GM19351 (cell line): ENCODE data around the gene ZNF366.
"Not testable (repeated sequence)": the region's sequence is repeated elsewhere in the genome, so short reads cannot be mapped to it uniquely, and the experiment has no call there.

Experiments used
- ATAC-seq: cut with Tn5 transposase; IDR thresholded peaks from one replicate; pipeline ENCODE4 v1.9.1; 2021; ENCODE audit warnings: mild to moderate bottlenecking, moderate library complexity; ENCODE audit not compliant: unreplicated experiment

Gene ZNF366

GRCh38 chr5:72410688-72411295 is 96.4 kb downstream of the ZNF366 start:
- no peak for ATAC-seq

- no peak for ATAC-seq
These were observed 98.6 kb downstream of the ZNF366 start for GRCh38 chr5:72408603-72409002.

DNA sequence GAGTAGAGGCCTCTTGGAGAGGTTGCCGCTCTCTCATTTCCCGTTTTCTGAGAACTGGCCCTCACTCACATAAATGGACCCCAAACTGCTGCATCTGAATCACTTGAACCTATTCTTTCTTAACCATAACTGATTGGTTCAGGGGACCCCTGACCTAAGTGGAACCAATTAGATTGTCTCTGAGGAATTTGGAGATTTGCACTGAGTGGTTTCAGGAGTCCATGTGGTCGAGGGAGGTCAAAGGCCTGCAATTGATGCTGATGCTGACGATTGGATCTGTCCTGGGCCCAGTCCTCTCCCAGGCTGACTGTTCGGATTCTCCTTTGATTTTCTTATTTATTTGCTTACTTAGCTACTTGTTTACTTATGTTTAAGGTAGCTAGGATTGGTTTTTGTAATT is 99.1 kb downstream of the ZNF366 start:
- ATAC-seq = no peak

DNA sequence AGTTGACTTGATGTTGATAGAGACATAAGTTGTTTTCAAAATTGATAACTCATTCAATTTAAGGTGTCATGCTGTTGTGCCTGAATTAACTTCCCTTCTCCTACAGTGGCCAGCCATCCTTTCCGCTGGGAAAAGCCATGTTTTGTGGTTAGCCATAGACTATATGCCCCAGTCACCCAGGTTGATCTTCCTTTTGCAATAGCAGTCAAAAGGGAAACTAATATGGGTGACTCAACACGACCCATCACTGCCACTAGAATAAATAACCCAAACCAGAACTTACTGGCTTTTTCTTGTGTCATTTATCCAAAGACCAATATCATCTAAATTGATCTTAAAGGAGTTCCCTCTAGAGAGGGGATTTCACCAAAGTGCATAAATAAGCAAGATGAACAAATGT is 99.7 kb downstream of the ZNF366 start:
- ATAC-seq = no peak

GRCh38 chr5:72407078-72407477 is 100.1 kb downstream of the ZNF366 start:
- ATAC-seq = no peak

DNA sequence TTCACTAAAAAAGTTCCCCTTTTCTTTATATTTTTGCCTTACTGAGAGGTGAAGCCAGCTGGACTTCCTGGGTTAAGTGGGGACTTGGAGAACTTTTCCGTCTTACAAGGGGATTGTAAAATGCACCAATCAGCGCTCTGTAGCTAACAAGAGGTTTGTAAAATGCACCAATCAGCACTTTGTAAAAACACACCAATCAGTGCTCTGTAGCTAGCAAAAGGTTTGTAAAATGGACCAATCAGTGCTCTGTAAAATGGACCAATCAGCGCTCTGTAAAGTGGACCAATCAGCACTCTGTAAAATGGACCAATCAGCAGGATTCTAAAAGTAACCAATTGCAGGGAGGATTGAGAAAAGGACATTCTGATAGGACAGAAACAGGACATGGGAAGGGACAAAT is 102.4 kb downstream of the ZNF366 start:
- not testable (repeated sequence) for ATAC-seq

DNA sequence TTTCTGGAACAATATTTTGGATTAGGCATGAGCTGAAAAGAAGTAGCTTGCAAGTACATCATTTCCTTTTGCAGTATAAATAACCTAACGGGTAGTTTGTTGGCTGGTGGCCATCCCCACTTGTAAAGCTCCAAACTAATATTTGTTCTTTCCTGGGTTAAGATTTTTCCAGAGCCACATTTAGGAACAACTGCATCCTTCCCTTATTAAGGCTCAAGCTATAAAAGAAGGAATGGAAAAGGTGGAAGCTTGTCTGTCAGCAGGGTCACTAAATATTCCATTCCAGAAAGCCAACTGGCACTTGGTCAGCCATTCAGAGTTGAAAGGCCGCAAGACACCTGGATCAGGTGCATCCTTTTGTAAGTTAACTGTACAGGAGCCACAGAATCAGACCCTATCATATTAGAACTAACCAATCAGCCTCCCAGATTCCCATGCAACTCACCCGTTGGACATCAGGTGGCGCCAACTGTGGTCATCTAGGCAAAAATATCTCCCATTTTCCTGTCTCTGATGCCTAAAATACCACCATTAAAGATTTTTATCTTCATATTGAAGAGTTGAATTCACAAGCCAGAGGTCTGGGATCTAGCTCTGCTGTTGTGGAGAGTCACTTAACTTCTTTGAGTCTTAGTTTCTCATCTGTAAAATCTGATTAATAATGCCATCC is 104.1 kb downstream of the ZNF366 start:
- no peak for ATAC-seq

DNA sequence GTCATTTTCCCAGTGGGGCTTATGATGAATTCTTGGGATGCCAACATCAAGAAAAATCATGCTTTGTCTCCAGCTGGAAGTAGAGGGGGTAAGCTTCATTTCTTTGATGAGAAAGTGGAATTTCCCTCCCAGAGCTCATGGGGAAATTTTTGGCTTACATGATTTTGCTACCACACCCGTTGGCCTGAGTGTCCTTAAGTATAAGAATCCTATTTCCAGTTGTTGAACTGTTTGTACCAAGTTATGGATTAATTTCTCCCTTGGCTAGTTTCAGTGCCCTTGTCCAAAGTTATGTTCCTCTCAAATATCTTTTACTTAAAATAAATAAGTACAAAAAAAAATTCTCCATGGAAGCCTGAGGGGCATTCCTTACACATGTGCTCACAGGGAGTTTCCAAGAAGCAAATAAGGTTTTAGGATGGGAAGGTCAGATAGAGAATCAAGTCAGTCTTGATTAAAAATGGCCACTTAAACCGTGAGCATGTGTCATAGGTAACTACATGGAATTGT is 104.8 kb downstream of the ZNF366 start:
- ATAC-seq = no peak

- no peak for ATAC-seq
These were observed 106.3 kb downstream of the ZNF366 start for GRCh38 chr5:72400950-72401349.

DNA sequence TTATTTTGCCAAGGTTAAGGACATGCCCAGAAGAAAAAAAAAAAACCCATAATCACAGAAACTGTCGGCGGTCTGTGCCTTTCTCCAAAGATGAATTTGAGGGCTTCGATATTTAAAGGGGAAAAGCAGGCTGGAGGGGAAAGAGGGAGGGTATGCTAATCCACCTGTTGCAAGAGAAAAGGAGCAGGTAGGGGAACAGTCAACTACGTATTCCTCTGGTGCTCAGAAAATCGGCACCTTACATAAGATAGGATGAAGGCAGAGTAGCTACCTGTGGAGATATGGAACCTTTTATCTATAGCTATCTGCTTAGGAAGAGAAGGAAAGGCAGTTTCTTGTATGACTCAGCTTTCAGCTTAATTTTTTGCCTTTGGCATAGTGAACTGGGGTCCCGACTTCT is 109.4 kb downstream of the ZNF366 start:
- ATAC-seq = no peak

DNA sequence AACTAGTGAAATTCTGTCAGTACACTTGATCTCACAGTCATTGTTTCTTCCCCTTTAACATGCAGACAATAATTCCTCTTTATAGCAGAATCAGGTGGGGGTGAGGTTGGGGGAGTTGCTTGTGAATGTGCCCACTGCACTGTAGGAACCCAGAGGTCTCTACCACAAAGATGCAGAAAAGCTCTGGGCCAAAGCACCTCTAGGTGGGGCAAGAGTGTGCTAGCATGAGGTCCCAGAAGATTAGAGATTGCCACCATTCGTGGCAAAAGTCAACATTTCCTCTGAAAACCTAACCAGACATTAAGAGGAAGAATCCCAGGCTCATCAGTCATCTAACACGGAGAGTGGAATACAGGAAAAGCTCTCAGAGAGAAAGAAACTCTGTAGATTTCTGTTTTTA is 112.5 kb downstream of the ZNF366 start:
- ATAC-seq = no peak

DNA sequence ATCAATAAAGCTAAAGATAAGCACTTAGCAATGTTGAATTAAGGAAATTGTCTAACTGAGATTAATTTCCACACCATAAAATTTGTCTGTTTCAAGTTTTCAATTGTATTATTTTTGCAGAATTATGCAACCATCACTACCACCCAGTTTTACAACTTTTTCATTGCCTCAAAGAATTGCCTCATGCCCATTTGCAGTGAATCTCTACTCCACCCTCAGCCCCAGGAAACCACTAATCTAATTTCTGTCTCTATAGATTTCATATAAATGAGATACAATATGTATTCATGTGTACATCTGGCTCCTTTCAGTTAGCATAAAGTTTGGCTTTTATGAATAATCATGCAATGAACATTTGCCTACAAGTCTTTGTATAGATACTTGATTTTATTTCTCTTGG is 114.2 kb downstream of the ZNF366 start:
- ATAC-seq = no peak
